ENCODE measurements around the gene TMEM250.

GRCh38 chr9:136108648-136109266 lies 9.9 kb downstream of the TMEM250 start:
- no peak for TF ChIP-seq YY1 (IDR thresholded peaks at IDR 0.05; ENCODE audit: insufficient read depth, insufficient read length)
- TF ChIP-seq SUZ12 (IDR thresholded peaks at IDR 0.05; ENCODE audit: extremely low read depth, insufficient read depth, insufficient read length), result no peak
- no peak for TF ChIP-seq ZNF274 (IDR thresholded peaks at IDR 0.05; ENCODE audit: low read depth, low read length)

Measured in NT2/D1 (cell line).